H1 (cell line): ENCODE results near the gene TRPT1. TPM values are rescaled to one million over a fixed set of nuclear protein-coding genes. Genes with fewer than 3 reads are reported as not detected.

Experiments used
- BACH1 ChIP-seq: IDR thresholded peaks from 2 replicates; pipeline ENCODE4 v1.6.1; 2012; ENCODE audit warnings: low read length, improper control_type of control experiment
- PHF8 ChIP-seq: fragments of 200-600 bp; sonication (generic); conservative IDR thresholded peaks from 2 replicates; pipeline ENCODE4 v1.7.1; 2012; ENCODE audit warnings: low read depth, mild to moderate bottlenecking, inconsistent platforms, low read length, moderate library complexity
- POLR2AphosphoS5 ChIP-seq: IDR thresholded peaks from 2 replicates; pipeline ENCODE4 v1.6.1; 2011; ENCODE audit warnings: low read depth, low read length
- SAP30 ChIP-seq: fragments of 300-600 bp; sonication (generic); IDR thresholded peaks from 2 replicates; pipeline ENCODE4 v1.7.1; 2012; ENCODE audit warnings: low read length, moderate library complexity, mild to moderate bottlenecking, inconsistent platforms; ENCODE audit not compliant: insufficient read depth, insufficient replicate concordance
- SP4 ChIP-seq: IDR thresholded peaks from 2 replicates; pipeline ENCODE4 v1.6.1; 2012; ENCODE audit warnings: low read length, inconsistent platforms
- TEAD4 ChIP-seq: IDR thresholded peaks from 2 replicates; pipeline ENCODE4 v1.6.1; 2012; ENCODE audit warnings: low read depth, low read length, inconsistent platforms, mixed read lengths
- polyA plus RNA-seq, 7 experiments: library from polyadenylated mRNA; depleted of rRNA in 3 of 7; stranded (reverse) in 5 of 7; unstranded in 2 of 7; fragments of >200 nt in 5 of 7; fragments of 200-250 nt in 2 of 7; gene quantifications; 1 replicate in 5 of 7; 2 replicates in 1 of 7; 4 replicates in 1 of 7; pipeline versions ENCODE4 v1.2.1 to v1.2.3, GENCODE V29; 2011 to 2013; ENCODE audit warnings: missing spikeins in 2 of 7, mixed read lengths in 2 of 7
- total RNA-seq: library from RNA; stranded (reverse); fragmentation: NEBNext Ultra II Directional; extraction: Animal tissue kit (Norgen Biotek cat#: 25700); gene quantifications from 2 replicates; pipeline ENCODE4 v1.2.1, GENCODE V29; 2021
- TF ChIP-seq, protein P1 (sequence below): IDR thresholded peaks from 2 replicates; pipeline ENCODE4 v1.6.1; 2012; ENCODE audit warnings: inconsistent platforms

TRPT1 gene
- total and polyA plus RNA-seq, 2 of the 8 experiments (the other 6 are each of a cell fraction or from before 2014, with no cell fraction given), result 34.5 to 74.6 TPM

DNA sequence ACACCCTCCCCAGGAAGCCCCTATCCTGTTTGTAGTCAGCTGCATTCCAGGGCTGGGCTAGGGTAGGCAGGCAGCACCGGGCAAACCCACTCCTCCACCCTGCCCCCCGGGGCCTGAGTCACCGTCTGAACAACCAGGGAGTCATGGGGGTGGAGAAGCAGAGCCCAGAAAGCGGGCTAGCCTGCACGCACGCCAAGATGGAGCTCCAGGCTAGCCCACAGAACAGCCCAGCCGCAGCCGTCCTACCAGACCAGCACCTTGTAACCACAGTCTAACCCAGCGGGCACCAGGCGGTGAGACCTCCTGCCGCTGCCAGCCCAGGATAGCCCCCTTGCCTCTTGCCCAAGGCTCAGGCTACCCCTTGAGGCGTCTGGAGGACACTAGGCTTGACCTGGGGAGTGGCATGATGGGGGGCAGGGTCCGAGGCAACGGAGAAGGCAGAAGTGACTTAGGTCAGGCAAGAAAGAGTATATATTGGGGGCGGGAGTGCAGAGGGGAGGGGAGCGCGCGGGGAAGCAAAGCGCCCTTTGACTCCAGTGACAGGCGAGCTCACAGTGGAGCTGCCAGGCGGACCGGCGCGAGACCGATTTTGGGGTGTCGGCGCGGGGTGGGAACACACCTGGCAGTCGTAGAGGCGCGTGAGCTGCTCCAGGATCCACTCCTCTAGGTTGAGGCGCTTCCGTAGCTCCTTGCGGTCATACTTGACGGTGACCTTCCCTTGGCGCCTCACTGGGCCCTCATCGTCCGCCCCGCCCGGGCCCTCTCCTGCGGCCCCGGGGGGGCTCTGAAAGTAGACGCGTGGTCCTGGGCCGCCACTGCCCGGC, 20.0 kb upstream of the TRPT1 start (continued):
- TF ChIP-seq PHF8 (peak; percentile 44), TEAD4 (0 out of 2 replicates have a peak, but pooled peaks have one; percentile 2), POLR2AphosphoS5 (no peak; the same call in 1 of the 2 replicates), SP4 (no peak), SAP30 (no peak), BACH1 (no peak)
- TF ChIP-seq, protein P1, sequence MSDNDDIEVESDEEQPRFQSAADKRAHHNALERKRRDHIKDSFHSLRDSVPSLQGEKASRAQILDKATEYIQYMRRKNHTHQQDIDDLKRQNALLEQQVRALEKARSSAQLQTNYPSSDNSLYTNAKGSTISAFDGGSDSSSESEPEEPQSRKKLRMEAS, result 0 out of 2 replicates have a peak, but pooled peaks have one; percentile 5
